Measurements from ENCODE around the gene ALDH3A2.

ALDH3A2 gene

DNA sequence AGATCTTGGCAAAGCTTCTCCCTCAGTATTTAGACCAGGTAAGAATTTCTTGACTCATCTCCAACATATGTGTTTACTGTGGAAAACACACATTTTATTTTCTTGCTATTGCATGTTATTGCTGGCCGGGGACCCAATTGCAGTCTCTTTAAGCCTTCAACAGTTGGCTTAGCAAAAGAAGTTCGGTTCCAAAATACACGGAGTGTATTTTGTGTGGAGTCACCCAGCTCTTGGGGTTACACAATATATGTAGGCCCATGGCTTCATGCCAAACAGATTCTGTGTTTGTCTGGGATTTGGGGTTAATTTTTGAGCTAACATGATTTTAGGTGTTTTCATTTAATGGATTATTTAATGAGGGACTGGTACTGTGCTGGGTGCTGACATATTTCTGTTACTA, 4.0 kb downstream of the ALDH3A2 start:
- Histone ChIP-seq H3K9me3 (ENCODE audit: control insufficient read depth, low read depth, low read length) (no peaks in the 10 kb centered on the region), H3K9ac (ENCODE audit: low read length) (no peak overlapping the region), H3K4me3 (ENCODE audit: low read length) (no peak overlapping the region), H3K27ac (ENCODE audit: low read length) (no peak overlapping the region), H3K4me1 (ENCODE audit: control insufficient read depth, low read depth, low read length) (peaks cover 13% of the 10 kb centered on the region), H3K27me3 (ENCODE audit: control insufficient read depth, insufficient read depth, low read length) (no peaks in the 10 kb centered on the region), H3K36me3 (ENCODE audit: control insufficient read depth, low read depth, low read length) (peaks cover 29% of the 10 kb centered on the region)

DNA sequence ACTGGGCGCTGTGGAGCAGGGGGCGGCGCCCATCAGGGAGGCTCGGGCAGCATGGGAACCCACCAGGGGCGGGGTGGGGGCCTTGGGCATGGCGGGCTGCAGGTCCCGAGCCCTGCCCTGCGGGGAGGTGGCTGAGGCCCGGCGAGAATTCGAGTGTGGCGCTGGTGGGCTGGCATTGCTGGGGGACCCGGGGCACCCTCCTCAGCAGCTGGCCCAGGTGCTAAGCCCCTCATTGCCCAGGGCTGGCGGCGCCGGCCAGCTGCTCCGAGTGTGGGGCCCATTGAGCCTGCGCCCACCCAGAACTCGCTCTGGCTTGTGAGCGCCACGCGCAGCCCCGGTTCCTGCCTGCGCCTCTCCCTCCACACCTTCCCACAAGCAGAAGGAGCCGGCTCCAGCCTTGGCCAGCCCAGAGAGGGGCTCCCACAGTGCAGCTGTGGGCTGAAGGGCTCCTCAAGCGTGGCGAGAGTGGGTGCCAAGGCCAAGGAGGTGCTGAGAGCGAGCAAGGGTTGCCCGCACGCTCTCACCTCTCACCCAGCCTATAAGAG, 5.9 kb downstream of the ALDH3A2 start:
- H3K36me3 ChIP-seq (ENCODE audit: control insufficient read depth, low read depth, low read length) = peaks cover 33% of the 10 kb centered on the region
- H3K9ac ChIP-seq (ENCODE audit: low read length) = no peak overlapping the region
- no peaks in the 10 kb centered on the region for H3K27me3 ChIP-seq (ENCODE audit: control insufficient read depth, insufficient read depth, low read length)
- no peak overlapping the region for H3K27ac ChIP-seq (ENCODE audit: low read length)
- no peaks in the 10 kb centered on the region for H3K9me3 ChIP-seq (ENCODE audit: control insufficient read depth, low read depth, low read length)
- H3K4me1 ChIP-seq (ENCODE audit: control insufficient read depth, low read depth, low read length) = peaks cover 6% of the 10 kb centered on the region
- H3K4me3 ChIP-seq (ENCODE audit: low read length) = no peak overlapping the region

DNA sequence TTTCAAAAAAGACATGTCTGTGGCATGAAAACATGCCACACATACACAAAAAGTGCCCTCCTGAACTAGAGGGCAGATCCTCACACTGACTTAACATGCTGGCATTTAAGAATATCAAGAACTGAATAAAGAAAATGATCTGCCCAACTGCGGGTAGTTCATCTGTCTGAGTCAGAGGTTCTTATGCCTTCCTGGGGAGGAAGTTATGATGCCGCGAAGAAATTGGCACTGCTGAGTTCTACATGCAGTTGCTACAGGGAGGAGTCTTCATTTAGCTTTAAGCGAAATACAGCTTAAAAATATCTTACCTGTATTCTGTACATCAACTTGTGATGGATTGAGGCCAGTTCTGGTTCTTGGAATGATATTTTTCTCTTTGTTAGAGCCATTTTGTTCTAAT, 6.3 kb downstream of the ALDH3A2 start:
- no peaks in the 10 kb centered on the region for H3K9me3 ChIP-seq (ENCODE audit: control insufficient read depth, low read depth, low read length)
- H3K4me1 ChIP-seq (ENCODE audit: control insufficient read depth, low read depth, low read length) = peaks cover 3% of the 10 kb centered on the region
- H3K36me3 ChIP-seq (ENCODE audit: control insufficient read depth, low read depth, low read length) = peaks cover 33% of the 10 kb centered on the region

DNA sequence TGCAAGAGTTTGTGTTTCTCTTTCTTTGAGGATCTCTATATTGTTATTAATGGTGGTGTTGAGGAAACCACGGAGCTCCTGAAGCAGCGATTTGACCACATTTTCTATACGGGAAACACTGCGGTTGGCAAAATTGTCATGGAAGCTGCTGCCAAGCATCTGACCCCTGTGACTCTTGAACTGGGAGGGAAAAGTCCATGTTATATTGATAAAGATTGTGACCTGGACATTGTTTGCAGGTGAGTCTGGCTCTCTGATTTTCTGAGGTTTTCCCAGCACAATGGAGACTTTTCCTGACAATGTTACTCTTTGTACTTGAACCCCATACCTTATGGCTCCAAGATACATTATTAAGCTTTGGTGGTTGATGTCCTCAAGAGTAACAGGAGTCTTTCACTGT, 7.8 kb downstream of the ALDH3A2 start:
- no peak overlapping the region for H3K4me3 ChIP-seq (ENCODE audit: low read length)
- no peaks in the 10 kb centered on the region for H3K27me3 ChIP-seq (ENCODE audit: control insufficient read depth, insufficient read depth, low read length)
- peaks cover 3% of the 10 kb centered on the region for H3K4me1 ChIP-seq (ENCODE audit: control insufficient read depth, low read depth, low read length)
- H3K9me3 ChIP-seq (ENCODE audit: control insufficient read depth, low read depth, low read length) = no peaks in the 10 kb centered on the region
- H3K9ac ChIP-seq (ENCODE audit: low read length) = no peak overlapping the region
- no peak overlapping the region for H3K27ac ChIP-seq (ENCODE audit: low read length)
- peaks cover 33% of the 10 kb centered on the region for H3K36me3 ChIP-seq (ENCODE audit: control insufficient read depth, low read depth, low read length)

More for the DNA sequence above, 6.3 kb downstream of the ALDH3A2 start:
- H3K27ac ChIP-seq (ENCODE audit: low read length) = no peak overlapping the region
- no peak overlapping the region for H3K4me3 ChIP-seq (ENCODE audit: low read length)
- H3K27me3 ChIP-seq (ENCODE audit: control insufficient read depth, insufficient read depth, low read length) = no peaks in the 10 kb centered on the region
- no peak overlapping the region for H3K9ac ChIP-seq (ENCODE audit: low read length)

DNA sequence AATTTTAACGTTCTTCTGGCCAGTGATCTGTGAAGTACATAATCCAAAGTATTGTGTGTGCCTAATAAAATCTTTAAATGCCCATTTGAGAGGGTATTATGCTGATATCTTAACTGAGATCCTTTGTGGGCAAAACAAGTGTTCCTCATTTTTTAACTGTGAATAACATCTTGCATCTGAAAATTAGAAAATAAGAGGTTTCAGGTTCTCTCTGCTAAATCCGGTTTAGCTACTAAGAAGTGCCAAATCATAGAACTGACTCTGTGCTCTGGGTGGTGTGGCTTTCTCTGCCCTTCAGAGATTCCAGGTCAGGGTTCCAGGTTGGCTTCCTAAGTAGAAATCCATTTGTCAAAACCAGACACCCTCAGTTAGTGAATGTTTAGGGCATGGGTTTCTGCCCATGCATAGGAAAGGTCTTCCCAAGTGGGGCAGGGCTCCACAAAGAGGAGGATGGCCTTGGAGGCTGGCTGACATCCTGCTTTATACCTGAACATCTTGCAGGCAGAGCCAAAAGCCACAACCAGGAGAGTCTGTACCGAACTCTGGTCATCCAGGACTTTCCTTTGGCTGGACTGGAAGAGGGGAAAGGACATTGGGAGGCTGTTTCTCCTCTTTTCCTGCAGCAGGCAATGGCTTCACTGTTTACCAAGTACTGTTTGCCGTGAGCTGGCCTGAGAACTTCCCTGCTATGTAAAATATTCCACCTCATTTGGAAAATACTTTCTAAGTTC, 8.5 kb downstream of the ALDH3A2 start:
- Histone ChIP-seq H3K27ac (ENCODE audit: low read length) (no peak overlapping the region), H3K4me1 (ENCODE audit: control insufficient read depth, low read depth, low read length) (no peaks in the 10 kb centered on the region), H3K4me3 (ENCODE audit: low read length) (no peak overlapping the region), H3K36me3 (ENCODE audit: control insufficient read depth, low read depth, low read length) (peaks cover 35% of the 10 kb centered on the region), H3K27me3 (ENCODE audit: control insufficient read depth, insufficient read depth, low read length) (no peaks in the 10 kb centered on the region), H3K9ac (ENCODE audit: low read length) (no peak overlapping the region), H3K9me3 (ENCODE audit: control insufficient read depth, low read depth, low read length) (no peaks in the 10 kb centered on the region)

DNA sequence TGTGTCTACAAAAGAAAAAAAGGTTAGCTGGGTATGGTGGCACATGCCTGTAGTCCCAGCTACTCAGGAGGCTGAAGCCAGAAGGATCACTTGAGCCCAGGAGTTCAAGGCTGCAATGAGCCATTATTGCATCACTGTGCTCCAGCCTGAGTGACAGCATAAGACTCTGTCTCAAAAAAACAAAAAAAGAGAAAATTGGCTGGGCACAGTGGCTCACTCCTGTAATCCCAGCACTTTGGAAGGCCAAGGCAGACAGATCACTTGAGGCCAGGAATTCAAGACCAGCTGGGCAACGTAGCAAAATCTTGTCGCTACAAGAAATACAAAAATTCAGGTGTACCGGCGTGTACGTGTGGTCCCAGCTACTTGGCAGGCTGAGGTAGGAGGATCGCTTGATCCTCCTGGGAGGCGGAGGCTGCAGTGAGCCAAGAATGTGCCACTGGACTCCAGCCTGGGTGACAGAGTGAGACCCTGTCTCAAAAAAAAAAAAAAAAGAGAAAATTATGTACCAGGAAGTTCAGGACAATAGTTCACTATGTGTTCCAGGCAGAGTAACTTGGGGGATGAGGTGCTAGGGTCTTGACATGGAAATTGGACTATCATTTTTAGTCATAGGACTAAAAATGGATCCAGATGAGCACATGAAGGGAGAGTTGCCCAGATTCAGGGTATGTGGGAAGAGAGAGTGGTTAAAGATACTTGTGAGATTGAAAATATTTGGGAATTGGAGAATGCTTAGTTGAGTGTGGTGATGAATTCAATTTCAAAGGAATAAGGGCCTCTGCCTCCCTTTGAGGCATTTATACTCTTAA, 11.0 kb downstream of the ALDH3A2 start:
- H3K27ac ChIP-seq (ENCODE audit: low read length) = no peak overlapping the region

DNA sequence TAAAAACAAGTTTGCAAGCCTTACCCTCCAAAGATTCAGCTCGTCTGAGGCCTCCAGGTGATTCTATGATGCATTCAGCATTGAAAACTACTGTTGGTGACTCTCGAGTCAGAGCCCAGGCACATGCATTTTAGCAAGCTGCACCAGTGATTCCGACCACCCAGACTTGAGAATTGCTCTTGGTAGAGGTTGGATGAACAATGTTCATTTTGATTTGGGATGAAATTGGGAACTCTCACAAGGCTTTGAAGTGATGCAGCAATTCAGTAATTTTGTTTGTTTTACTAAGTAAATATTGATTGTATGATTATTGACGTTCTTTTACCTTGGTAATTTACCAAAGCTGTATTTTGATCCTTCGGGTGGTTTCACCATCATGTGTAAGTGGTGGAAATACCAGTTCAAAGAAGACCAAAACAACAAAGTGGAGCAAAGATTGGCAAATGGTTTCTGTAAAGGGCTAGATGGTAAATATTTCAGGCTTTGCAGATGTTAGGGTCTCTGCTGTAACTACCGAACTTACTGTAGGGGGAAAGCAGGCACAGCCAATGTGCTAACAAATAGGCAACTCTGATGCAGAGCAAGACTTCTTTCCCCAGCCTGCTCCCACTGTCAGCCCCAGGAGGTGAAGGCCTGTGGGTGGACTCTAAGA, 11.8 kb downstream of the ALDH3A2 start:
- H3K4me3 ChIP-seq (ENCODE audit: low read length) = no peak overlapping the region
- peaks cover 9% of the 10 kb centered on the region for H3K4me1 ChIP-seq (ENCODE audit: control insufficient read depth, low read depth, low read length)
- no peaks in the 10 kb centered on the region for H3K9me3 ChIP-seq (ENCODE audit: control insufficient read depth, low read depth, low read length)
- H3K27ac ChIP-seq (ENCODE audit: low read length) = no peak overlapping the region
- peaks cover 38% of the 10 kb centered on the region for H3K36me3 ChIP-seq (ENCODE audit: control insufficient read depth, low read depth, low read length)
- no peak overlapping the region for H3K9ac ChIP-seq (ENCODE audit: low read length)
- H3K27me3 ChIP-seq (ENCODE audit: control insufficient read depth, insufficient read depth, low read length) = no peaks in the 10 kb centered on the region

More for the DNA sequence above, 11.0 kb downstream of the ALDH3A2 start:
- H3K9ac ChIP-seq (ENCODE audit: low read length) = no peak overlapping the region
- H3K36me3 ChIP-seq (ENCODE audit: control insufficient read depth, low read depth, low read length) = peaks cover 45% of the 10 kb centered on the region
- H3K4me3 ChIP-seq (ENCODE audit: low read length) = no peak overlapping the region
- H3K27me3 ChIP-seq (ENCODE audit: control insufficient read depth, insufficient read depth, low read length) = no peaks in the 10 kb centered on the region
- H3K9me3 ChIP-seq (ENCODE audit: control insufficient read depth, low read depth, low read length) = no peaks in the 10 kb centered on the region
- H3K4me1 ChIP-seq (ENCODE audit: control insufficient read depth, low read depth, low read length) = peaks cover 9% of the 10 kb centered on the region

DNA sequence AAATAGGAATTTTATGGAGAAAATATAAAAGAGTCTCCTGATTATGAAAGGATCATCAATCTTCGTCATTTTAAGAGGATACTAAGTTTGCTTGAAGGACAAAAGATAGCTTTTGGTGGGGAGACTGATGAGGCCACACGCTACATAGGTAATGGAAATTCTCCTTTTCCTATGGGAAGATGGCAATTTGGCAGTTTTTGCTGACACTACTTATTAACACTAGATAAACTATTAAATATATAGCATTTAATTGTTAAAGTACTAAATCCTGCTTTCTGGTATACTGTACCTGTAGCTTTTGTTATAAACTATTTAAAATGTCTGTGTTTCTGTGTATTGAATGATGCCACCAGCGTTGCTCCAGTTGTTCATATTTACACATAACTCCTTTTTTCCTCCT, 12.6 kb downstream of the ALDH3A2 start:
- peaks cover 9% of the 10 kb centered on the region for H3K4me1 ChIP-seq (ENCODE audit: control insufficient read depth, low read depth, low read length)
- peaks cover 35% of the 10 kb centered on the region for H3K36me3 ChIP-seq (ENCODE audit: control insufficient read depth, low read depth, low read length)
- no peak overlapping the region for H3K9ac ChIP-seq (ENCODE audit: low read length)
- no peak overlapping the region for H3K4me3 ChIP-seq (ENCODE audit: low read length)
- no peaks in the 10 kb centered on the region for H3K27me3 ChIP-seq (ENCODE audit: control insufficient read depth, insufficient read depth, low read length)
- H3K9me3 ChIP-seq (ENCODE audit: control insufficient read depth, low read depth, low read length) = no peaks in the 10 kb centered on the region
- no peak overlapping the region for H3K27ac ChIP-seq (ENCODE audit: low read length)

DNA sequence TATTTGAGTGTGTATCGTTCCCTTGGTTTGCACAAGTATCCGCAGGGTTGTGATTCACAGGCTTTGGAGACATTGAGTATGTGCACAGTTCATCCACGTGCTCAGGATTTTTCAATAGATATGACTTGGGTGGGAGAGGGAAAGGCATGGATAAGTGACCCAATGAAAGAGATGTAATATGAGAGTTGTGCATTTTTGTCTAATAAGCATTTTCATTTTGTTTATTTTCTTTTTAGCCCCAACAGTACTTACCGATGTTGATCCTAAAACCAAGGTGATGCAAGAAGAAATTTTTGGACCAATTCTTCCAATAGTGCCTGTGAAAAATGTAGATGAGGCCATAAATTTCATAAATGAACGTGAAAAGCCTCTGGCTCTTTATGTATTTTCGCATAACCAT, 14.5 kb downstream of the ALDH3A2 start:
- H3K9ac ChIP-seq (ENCODE audit: low read length) = no peak overlapping the region
- no peak overlapping the region for H3K4me3 ChIP-seq (ENCODE audit: low read length)
- no peak overlapping the region for H3K27ac ChIP-seq (ENCODE audit: low read length)
- H3K27me3 ChIP-seq (ENCODE audit: control insufficient read depth, insufficient read depth, low read length) = no peaks in the 10 kb centered on the region
- H3K36me3 ChIP-seq (ENCODE audit: control insufficient read depth, low read depth, low read length) = peaks cover 22% of the 10 kb centered on the region
- H3K4me1 ChIP-seq (ENCODE audit: control insufficient read depth, low read depth, low read length) = peaks cover 9% of the 10 kb centered on the region
- no peaks in the 10 kb centered on the region for H3K9me3 ChIP-seq (ENCODE audit: control insufficient read depth, low read depth, low read length)

DNA sequence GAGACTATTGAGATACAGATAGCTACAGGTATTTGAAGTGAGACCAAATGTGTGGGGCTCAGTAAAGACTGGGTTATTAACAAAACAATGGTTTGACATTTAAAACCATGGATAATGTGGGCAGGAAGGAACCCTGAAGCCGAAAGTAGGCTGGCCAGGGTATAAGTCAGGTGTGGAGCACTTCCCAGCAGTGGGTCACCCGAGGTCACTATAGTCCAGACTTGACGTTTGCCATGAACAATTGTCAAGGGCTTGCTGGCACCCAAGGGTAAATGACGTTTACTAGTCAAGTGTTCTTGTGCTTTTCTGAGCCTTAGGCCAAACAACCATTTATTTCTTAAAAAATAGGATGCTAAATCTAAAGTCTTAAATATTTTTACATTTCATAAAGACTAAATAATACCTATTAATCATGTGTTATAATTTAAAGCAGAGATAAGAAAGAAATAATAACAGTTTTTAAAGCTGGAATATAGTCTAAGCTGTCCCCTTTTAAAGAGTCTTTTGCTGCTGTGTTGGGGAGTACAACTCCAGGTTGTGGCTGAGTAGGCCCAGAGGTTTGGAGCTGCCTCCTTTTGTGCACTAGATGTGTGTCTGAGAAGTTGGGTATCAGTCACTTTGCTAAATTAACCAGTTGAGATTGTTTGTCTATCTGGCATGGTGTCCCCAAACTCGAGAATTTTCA, 15.7 kb downstream of the ALDH3A2 start:
- Histone ChIP-seq H3K36me3 (ENCODE audit: control insufficient read depth, low read depth, low read length) (peaks cover 22% of the 10 kb centered on the region), H3K27ac (ENCODE audit: low read length) (no peak overlapping the region), H3K4me3 (ENCODE audit: low read length) (no peak overlapping the region), H3K27me3 (ENCODE audit: control insufficient read depth, insufficient read depth, low read length) (no peaks in the 10 kb centered on the region), H3K4me1 (ENCODE audit: control insufficient read depth, low read depth, low read length) (peaks cover 9% of the 10 kb centered on the region), H3K9ac (ENCODE audit: low read length) (no peak overlapping the region), H3K9me3 (ENCODE audit: control insufficient read depth, low read depth, low read length) (no peaks in the 10 kb centered on the region)

DNA sequence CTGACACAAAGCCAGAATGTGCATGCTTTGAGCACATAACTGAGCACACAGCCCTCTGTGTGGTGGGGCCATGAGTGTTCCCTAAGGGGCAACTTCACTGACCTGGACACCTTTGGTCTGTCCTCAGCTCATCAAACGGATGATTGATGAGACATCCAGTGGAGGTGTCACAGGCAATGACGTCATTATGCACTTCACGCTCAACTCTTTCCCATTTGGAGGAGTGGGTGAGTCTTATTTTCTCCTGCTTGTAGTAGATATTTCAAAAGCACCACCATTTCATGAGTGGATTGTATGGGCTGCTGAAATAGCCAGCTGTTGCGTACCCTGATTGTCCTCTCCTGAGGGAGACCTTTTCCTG, 16.2 kb downstream of the ALDH3A2 start:
- Histone ChIP-seq H3K9ac (ENCODE audit: low read length) (no peak overlapping the region), H3K9me3 (ENCODE audit: control insufficient read depth, low read depth, low read length) (no peaks in the 10 kb centered on the region), H3K27ac (ENCODE audit: low read length) (no peak overlapping the region), H3K27me3 (ENCODE audit: control insufficient read depth, insufficient read depth, low read length) (no peaks in the 10 kb centered on the region), H3K36me3 (ENCODE audit: control insufficient read depth, low read depth, low read length) (peaks cover 22% of the 10 kb centered on the region), H3K4me3 (ENCODE audit: low read length) (no peak overlapping the region), H3K4me1 (ENCODE audit: control insufficient read depth, low read depth, low read length) (peaks cover 9% of the 10 kb centered on the region)

Data from iPS-18a (cell line).